ENCODE results near the gene CELF1. TPM values are rescaled to one million over a fixed set of nuclear protein-coding genes. Genes with fewer than 3 reads are reported as not detected.

The CELF1 gene
- total and polyA plus RNA-seq, 2 donors (not counting 1 experiment from before 2014, with no cell fraction given), result 52.0 to 153 TPM

GRCh38 chr11:47470671-47471070 lies 82.3 kb downstream of the CELF1 start:
- intact Hi-C loops (cut with micrococcal nuclease), result no loop called here
- Mint-ChIP-seq H3K4me3 (no peak overlapping the region), H3K27ac (peak overlapping the region; percentile 61), H3K27me3 (no peaks in the 10 kb centered on the region), H3K4me1 (no peaks in the 10 kb centered on the region), H3K9me3 (ENCODE audit: insufficient read depth) (no peaks in the 10 kb centered on the region)
- ATAC-seq (ENCODE audit: low read depth) (no peak), DNase-seq (no peak)
- TF ChIP-seq EZH2 (IDR thresholded peaks at IDR 0.05; ENCODE audit: borderline replicate concordance, insufficient read depth, low read depth, low read length, poor library complexity, severe bottlenecking), result no peak
- TF ChIP-seq, protein P1, sequence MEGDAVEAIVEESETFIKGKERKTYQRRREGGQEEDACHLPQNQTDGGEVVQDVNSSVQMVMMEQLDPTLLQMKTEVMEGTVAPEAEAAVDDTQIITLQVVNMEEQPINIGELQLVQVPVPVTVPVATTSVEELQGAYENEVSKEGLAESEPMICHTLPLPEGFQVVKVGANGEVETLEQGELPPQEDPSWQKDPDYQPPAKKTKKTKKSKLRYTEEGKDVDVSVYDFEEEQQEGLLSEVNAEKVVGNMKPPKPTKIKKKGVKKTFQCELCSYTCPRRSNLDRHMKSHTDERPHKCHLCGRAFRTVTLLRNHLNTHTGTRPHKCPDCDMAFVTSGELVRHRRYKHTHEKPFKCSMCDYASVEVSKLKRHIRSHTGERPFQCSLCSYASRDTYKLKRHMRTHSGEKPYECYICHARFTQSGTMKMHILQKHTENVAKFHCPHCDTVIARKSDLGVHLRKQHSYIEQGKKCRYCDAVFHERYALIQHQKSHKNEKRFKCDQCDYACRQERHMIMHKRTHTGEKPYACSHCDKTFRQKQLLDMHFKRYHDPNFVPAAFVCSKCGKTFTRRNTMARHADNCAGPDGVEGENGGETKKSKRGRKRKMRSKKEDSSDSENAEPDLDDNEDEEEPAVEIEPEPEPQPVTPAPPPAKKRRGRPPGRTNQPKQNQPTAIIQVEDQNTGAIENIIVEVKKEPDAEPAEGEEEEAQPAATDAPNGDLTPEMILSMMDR (IDR thresholded peaks at IDR 0.05), result no peak
- CTCF ChIA-PET, result no interaction called here
- 96% methylated on average over 4 of the region's 4 CpGs for WGBS (ENCODE audit: insufficient coverage)
- Histone ChIP-seq H4K20me1 (ENCODE audit: control insufficient read depth, insufficient read depth, low read length, poor library complexity, severe bottlenecking) (peaks cover 26% of the 10 kb centered on the region), H3K79me2 (ENCODE audit: control insufficient read depth, insufficient read depth, low read length) (peaks cover 23% of the 10 kb centered on the region), H3K27me3 (replicated peaks in 1 of 4; ENCODE audit: control extremely low read depth in 1 of 4, control insufficient read depth in 3 of 4, insufficient read depth in 4 of 4, low read length in 3 of 4) (no peaks in the 10 kb centered on the region), H3K9me3 (ENCODE audit: control extremely low read depth in 1 of 3, control insufficient read depth in 2 of 3, insufficient read depth in 1 of 3, low read length in 2 of 3) (no peaks in the 10 kb centered on the region), H3K4me3 (ENCODE audit: control extremely low read depth in 1 of 5, extremely low read depth in 1 of 5, insufficient read depth in 1 of 5, low read depth in 2 of 5, low read length in 4 of 5) (no peak overlapping the region), H2AFZ (ENCODE audit: insufficient read depth, low read depth, low read length, poor library complexity, severe bottlenecking) (no peak overlapping the region), H3K36me3 (replicated peaks in 1 of 2; ENCODE audit: control extremely low read depth in 1 of 2, control insufficient read depth in 1 of 2, extremely low read depth in 1 of 2, insufficient read depth in 2 of 2, low read length in 1 of 2) (peaks cover 16 to 85% of the 10 kb centered on the region in 2 experiments), H3K27ac (ENCODE audit: low read length in 2 of 2) (peak overlapping the region in 1 of 2 donors; percentile 7), H3K4me2 (replicated peaks; ENCODE audit: low read depth, low read length, poor library complexity, severe bottlenecking) (no peak overlapping the region), H3K4me1 (ENCODE audit: control insufficient read depth in 2 of 2, insufficient read depth in 2 of 2, low read length in 2 of 2) (no peaks in the 10 kb centered on the region), H3K9ac (ENCODE audit: low read length) (no peak overlapping the region)
- POLR2A ChIA-PET, result interaction anchor here (0.5 kb wide), 1 partner anchor 278 kb away, joined by 3 read pairs; no protein-coding TSS in a partner anchor

DNA sequence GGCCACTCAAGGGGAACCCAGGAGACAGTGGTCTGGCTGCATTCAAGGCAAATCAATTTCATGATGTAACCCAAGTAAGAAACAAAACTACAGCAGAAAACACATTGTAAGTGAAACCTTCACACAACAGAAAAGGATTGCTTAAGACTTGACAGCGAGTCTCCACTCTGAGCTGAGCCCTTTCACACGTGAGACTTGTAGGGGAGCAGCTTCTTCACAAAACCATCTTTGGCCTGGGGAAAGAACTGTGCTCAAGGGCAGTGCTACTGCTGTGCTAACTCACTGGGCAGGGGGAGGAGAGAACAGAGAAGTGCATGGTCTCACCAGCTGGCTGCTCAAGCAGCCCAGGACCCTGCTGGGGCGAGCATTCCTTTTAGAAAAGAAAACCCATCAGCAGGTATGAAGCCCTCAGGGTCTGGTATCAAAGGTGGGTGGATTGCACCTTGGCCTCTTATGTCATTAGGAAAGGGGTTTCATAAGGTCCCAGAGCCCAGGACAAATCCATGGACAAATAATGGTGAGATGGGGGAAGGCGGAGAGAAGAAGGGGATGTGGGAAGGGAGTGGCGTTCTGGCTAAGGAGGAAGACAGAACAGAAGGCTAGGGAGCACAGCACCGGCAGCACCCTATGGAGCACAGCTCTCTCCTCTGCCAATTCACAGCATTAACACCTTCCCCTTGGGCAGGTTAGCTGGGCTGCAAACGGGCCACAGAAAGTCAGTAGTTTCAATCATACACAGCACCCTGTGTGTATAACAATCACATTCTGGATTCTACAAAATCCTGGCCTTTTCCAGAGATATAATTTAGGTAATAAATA lies 83.4 kb downstream of the CELF1 start:
- CTCF ChIA-PET, result interaction anchor here (1.1 to 1.4 kb wide), 2 partner anchors 28 to 82 kb away, joined by 3 read pairs; no protein-coding TSS in a partner anchor
- POLR2A ChIA-PET, result no interaction called here
- no peaks in the 10 kb centered on the region for H3K27me3 Mint-ChIP-seq
- H3K9me3 Mint-ChIP-seq (ENCODE audit: insufficient read depth), result no peaks in the 10 kb centered on the region
- Histone ChIP-seq H3K4me2 (replicated peaks; ENCODE audit: low read depth, low read length, poor library complexity, severe bottlenecking) (no peak overlapping the region), H2AFZ (ENCODE audit: insufficient read depth, low read depth, low read length, poor library complexity, severe bottlenecking) (no peak overlapping the region), H3K4me1 (ENCODE audit: control insufficient read depth in 2 of 2, insufficient read depth in 2 of 2, low read length in 2 of 2) (no peaks in the 10 kb centered on the region), H3K79me2 (ENCODE audit: control insufficient read depth, insufficient read depth, low read length) (peaks cover 18% of the 10 kb centered on the region), H3K27ac (ENCODE audit: low read length in 2 of 2) (no peak overlapping the region), H3K36me3 (replicated peaks in 1 of 2; ENCODE audit: control extremely low read depth in 1 of 2, control insufficient read depth in 1 of 2, extremely low read depth in 1 of 2, insufficient read depth in 2 of 2, low read length in 1 of 2) (peaks cover 8 to 85% of the 10 kb centered on the region in 2 experiments), H3K9me3 (ENCODE audit: control extremely low read depth in 1 of 3, control insufficient read depth in 2 of 3, insufficient read depth in 1 of 3, low read length in 2 of 3) (no peaks in the 10 kb centered on the region), H3K4me3 (ENCODE audit: control extremely low read depth in 1 of 5, extremely low read depth in 1 of 5, insufficient read depth in 1 of 5, low read depth in 2 of 5, low read length in 4 of 5) (no peak overlapping the region), H3K9ac (ENCODE audit: low read length) (no peak overlapping the region), H3K27me3 (replicated peaks in 1 of 4; ENCODE audit: control extremely low read depth in 1 of 4, control insufficient read depth in 3 of 4, insufficient read depth in 4 of 4, low read length in 3 of 4) (no peaks in the 10 kb centered on the region), H4K20me1 (ENCODE audit: control insufficient read depth, insufficient read depth, low read length, poor library complexity, severe bottlenecking) (peaks cover 26% of the 10 kb centered on the region)
- no peak overlapping the region for H3K4me3 Mint-ChIP-seq
- intact Hi-C loops (cut with micrococcal nuclease), result no loop called here
- TF ChIP-seq, protein P1 (IDR thresholded peaks at IDR 0.05), result no peak
- no peak for TF ChIP-seq EZH2 (IDR thresholded peaks at IDR 0.05; ENCODE audit: borderline replicate concordance, insufficient read depth, low read depth, low read length, poor library complexity, severe bottlenecking)
- ATAC-seq (ENCODE audit: low read depth), result no peak
- no peak overlapping the region for H3K27ac Mint-ChIP-seq
- no peaks in the 10 kb centered on the region for H3K4me1 Mint-ChIP-seq
- no peak for DNase-seq
- WGBS (ENCODE audit: insufficient coverage), result 86% methylated on average over 1 of the region's 7 CpGs
